Mammary epithelial cell (primary cell): ENCODE measurements around the gene HSPH1.

Experiments
- EZH2 ChIP-seq: IDR thresholded peaks from 2 replicates; pipeline ENCODE4 v1.6.1; 2012; ENCODE audit warnings: low read length, inconsistent platforms, borderline replicate concordance
- TF ChIP-seq, protein P1 (sequence below), 2 donors: IDR thresholded peaks in 1 of 2; conservative IDR thresholded peaks in 1 of 2; 2 replicates each; pipeline ENCODE4 v1.5.1; 2011 to 2012; ENCODE audit warnings: inconsistent platforms in 2 of 2, low read length in 2 of 2, mild to moderate bottlenecking in 2 of 2, control low read depth in 1 of 2, low read depth in 1 of 2; ENCODE audit not compliant: insufficient read depth in 1 of 2; ENCODE audit errors: extremely low read depth in 1 of 2

DNA sequence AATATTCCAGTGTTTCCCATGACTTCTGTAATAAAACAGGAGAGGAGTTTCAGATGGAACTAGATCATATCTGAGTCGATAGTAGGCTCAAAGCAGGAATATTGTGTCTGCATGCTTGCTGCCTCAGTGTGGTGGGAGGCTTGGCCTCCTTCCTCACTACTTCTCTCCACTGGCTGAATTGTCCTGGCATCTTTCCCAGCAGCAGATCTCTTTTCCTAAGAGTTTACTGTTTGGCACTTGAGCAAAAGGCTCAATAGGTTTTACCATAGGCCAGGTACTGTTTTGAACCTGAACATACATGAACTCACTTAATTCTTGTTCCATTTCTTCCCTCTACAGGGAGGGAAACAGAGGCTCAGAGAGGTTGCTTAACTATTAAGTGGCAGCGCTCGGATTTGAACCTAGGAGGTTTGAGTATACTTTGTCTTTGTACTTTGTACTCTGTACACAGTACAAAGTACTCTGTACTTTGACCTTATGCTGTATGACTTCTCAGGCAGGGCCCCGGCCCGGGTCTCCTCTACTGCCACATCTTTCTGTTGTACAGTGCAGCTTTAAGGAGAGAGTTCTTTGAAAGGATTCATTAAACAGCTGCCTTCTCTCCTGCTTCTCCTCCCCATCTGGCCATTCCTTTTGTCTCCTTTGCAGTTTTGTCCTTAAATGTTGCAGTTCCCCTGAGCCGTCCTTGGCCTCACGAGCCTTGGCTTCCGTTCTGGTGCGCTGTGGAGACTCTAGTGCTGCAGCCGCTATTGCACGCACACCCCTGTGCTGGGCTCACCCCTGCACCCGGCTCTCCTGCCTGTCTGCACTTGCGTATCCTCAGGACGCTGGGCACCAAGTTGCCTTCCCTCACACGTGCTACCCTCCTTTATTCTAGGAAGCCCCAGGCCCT, 46.2 kb upstream of the HSPH1 start:
- TF ChIP-seq, protein P1, sequence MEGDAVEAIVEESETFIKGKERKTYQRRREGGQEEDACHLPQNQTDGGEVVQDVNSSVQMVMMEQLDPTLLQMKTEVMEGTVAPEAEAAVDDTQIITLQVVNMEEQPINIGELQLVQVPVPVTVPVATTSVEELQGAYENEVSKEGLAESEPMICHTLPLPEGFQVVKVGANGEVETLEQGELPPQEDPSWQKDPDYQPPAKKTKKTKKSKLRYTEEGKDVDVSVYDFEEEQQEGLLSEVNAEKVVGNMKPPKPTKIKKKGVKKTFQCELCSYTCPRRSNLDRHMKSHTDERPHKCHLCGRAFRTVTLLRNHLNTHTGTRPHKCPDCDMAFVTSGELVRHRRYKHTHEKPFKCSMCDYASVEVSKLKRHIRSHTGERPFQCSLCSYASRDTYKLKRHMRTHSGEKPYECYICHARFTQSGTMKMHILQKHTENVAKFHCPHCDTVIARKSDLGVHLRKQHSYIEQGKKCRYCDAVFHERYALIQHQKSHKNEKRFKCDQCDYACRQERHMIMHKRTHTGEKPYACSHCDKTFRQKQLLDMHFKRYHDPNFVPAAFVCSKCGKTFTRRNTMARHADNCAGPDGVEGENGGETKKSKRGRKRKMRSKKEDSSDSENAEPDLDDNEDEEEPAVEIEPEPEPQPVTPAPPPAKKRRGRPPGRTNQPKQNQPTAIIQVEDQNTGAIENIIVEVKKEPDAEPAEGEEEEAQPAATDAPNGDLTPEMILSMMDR (conservative IDR thresholded peaks at IDR 0.05 in 1 of 2, IDR thresholded peaks at IDR 0.05 in 1 of 2; ENCODE audit: extremely low read depth in 1 of 2, insufficient read depth in 1 of 2, low read depth in 1 of 2, low read length in 2 of 2): no peak
- TF ChIP-seq EZH2: no peak
